SU-DHL-6 (cell line): ENCODE results near the gene FREY1.

Experiments
- H2AFZ ChIP-seq: fragments of 200-600 bp; sonication (generic); 2 replicates; pipeline ENCODE4 v1.6.1; 2014; ENCODE audit warnings: low read depth, mild to moderate bottlenecking, moderate library complexity, mixed read lengths, antibody characterized with exemption, low read length; ENCODE audit not compliant: severe bottlenecking
- H3F3A ChIP-seq: fragments of 200-600 bp; shearing (Covaris generic); 2 replicates; pipeline ENCODE4 v1.6.0; 2016; ENCODE audit warnings: antibody characterized with exemption, mild to moderate bottlenecking; ENCODE audit not compliant: insufficient read depth
- H3K27ac ChIP-seq: fragments of 200-600 bp; sonication (generic); 2 replicates; pipeline ENCODE4 v1.5.1; 2016; ENCODE audit warnings: low read depth, mild to moderate bottlenecking, low read length, moderate library complexity, mixed read lengths
- H3K27me3 ChIP-seq: fragments of 200-600 bp; sonication (generic), shearing (Covaris generic); 2 replicates; pipeline ENCODE4 v1.6.0; 2014; ENCODE audit warnings: mild to moderate bottlenecking, low read length
- H3K36me3 ChIP-seq: fragments of 200-600 bp; sonication (generic); 2 replicates; pipeline ENCODE4 v1.6.1; 2014; ENCODE audit warnings: mild to moderate bottlenecking, low read length, mixed read lengths
- H3K4me2 ChIP-seq: fragments of 300-600, 200-600 bp; shearing (Covaris generic), sonication (generic); 2 replicates; pipeline ENCODE4 v1.6.0; 2014; ENCODE audit warnings: low read length, low read depth, mild to moderate bottlenecking; ENCODE audit not compliant: poor library complexity, severe bottlenecking
- H3K4me3 ChIP-seq: fragments of 200-600 bp; sonication (generic); 2 replicates; pipeline ENCODE4 v1.5.1; 2014; ENCODE audit warnings: antibody characterized with exemption, low read length, mild to moderate bottlenecking, mixed read lengths; ENCODE audit not compliant: insufficient read depth, poor library complexity, severe bottlenecking
- H3K79me2 ChIP-seq: fragments of 200-600 bp; sonication (generic); 2 replicates; pipeline ENCODE4 v1.6.1; 2014; ENCODE audit warnings: mild to moderate bottlenecking, low read length, moderate library complexity; ENCODE audit not compliant: insufficient read depth
- H3K9ac ChIP-seq: fragments of 200-600 bp; sonication (generic); 2 replicates; pipeline ENCODE4 v1.7.0; 2014; ENCODE audit warnings: mild to moderate bottlenecking, low read length
- H3K9me2 ChIP-seq: fragments of 200-600 bp; sonication (generic); replicated peaks from 2 replicates; pipeline ENCODE4 v1.6.1; 2014; ENCODE audit warnings: low read length; ENCODE audit not compliant: insufficient read depth
- H3K9me3 ChIP-seq: fragments of 200-600 bp; sonication (generic); 2 replicates; pipeline ENCODE4 v1.6.1; 2014; ENCODE audit warnings: low read length, mixed read lengths; ENCODE audit not compliant: insufficient read depth
- H4K20me1 ChIP-seq: fragments of 200-600 bp; sonication (generic); 2 replicates; pipeline ENCODE4 v1.6.1; 2014; ENCODE audit warnings: low read depth, mild to moderate bottlenecking, antibody characterized with exemption, low read length, moderate library complexity, mixed read lengths
- EZH2phosphoT487 ChIP-seq: fragments of 200-600 bp; sonication (generic), shearing (Covaris generic); conservative IDR thresholded peaks from 2 replicates; pipeline ENCODE4 v1.6.1; 2018; ENCODE audit warnings: mild to moderate bottlenecking, antibody characterized with exemption, low read length, moderate library complexity, mixed read lengths
- TF ChIP-seq, protein P1 (sequence below): fragments of 200-600 bp; sonication (generic); IDR thresholded peaks from one replicate; pipeline ENCODE4 v1.5.1; 2017; ENCODE audit warnings: antibody characterized with exemption, mild to moderate bottlenecking, low read length, moderate library complexity; ENCODE audit not compliant: insufficient read depth, poor library complexity, severe bottlenecking

Gene FREY1

DNA sequence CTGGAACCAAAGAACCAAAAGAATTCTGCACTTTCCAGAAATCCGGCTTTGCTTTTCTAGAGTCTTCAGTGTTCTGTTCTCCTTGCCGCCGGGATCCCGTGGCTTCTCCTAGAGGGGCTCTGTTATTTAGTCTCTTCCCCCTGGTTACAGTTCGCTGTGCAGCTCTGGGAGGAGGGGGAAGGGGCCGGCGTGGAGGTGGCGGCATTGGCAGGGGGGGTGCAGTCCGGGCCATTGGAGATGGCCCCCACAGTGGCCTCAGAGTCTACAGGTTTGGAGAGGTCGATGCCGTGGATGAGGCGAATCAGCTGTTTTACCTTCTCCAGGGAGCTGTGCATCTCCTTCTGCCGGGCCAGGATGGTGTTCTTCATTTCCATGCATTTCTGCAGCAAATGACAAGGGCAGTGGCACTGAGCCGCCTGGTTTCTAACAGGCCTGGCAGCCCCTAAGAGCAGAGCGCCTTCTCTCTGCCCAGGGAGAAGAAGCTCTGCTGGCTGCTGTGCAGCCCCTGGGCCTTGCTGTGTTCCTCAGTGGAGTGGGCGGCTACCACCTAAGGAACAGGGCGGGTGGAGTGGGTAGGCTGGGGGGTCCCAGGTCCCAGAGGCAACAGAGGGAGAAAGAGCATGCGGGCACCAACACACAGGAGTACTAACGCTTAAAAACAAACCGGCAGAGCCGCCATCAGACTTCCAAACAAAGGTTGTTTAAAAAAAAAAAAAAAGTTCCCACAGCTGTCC is 26.9 kb upstream of the FREY1 start:
- no peaks in the 10 kb centered on the region for H3K9me3 ChIP-seq
- TF ChIP-seq, protein P1, sequence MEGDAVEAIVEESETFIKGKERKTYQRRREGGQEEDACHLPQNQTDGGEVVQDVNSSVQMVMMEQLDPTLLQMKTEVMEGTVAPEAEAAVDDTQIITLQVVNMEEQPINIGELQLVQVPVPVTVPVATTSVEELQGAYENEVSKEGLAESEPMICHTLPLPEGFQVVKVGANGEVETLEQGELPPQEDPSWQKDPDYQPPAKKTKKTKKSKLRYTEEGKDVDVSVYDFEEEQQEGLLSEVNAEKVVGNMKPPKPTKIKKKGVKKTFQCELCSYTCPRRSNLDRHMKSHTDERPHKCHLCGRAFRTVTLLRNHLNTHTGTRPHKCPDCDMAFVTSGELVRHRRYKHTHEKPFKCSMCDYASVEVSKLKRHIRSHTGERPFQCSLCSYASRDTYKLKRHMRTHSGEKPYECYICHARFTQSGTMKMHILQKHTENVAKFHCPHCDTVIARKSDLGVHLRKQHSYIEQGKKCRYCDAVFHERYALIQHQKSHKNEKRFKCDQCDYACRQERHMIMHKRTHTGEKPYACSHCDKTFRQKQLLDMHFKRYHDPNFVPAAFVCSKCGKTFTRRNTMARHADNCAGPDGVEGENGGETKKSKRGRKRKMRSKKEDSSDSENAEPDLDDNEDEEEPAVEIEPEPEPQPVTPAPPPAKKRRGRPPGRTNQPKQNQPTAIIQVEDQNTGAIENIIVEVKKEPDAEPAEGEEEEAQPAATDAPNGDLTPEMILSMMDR, result no peak
- no peak for TF ChIP-seq EZH2phosphoT487
- H3F3A ChIP-seq, result peaks cover 46% of the 10 kb centered on the region
- 0 out of 2 replicates have a peak, but pooled peaks cover 9% of the 10 kb centered on the region for H3K79me2 ChIP-seq
- peak overlapping the region; percentile 89 for H3K27ac ChIP-seq
- H3K27me3 ChIP-seq, result no peaks in the 10 kb centered on the region
- no peaks in the 10 kb centered on the region for H3K9me2 ChIP-seq
- peak overlapping the region; percentile 62 for H3K9ac ChIP-seq
- peak overlapping the region; percentile 93 for H3K4me2 ChIP-seq
- no peaks in the 10 kb centered on the region for H3K36me3 ChIP-seq
- H4K20me1 ChIP-seq, result no peaks in the 10 kb centered on the region
- no peak overlapping the region for H2AFZ ChIP-seq
- H3K4me3 ChIP-seq, result peak overlapping the region; percentile 78

DNA sequence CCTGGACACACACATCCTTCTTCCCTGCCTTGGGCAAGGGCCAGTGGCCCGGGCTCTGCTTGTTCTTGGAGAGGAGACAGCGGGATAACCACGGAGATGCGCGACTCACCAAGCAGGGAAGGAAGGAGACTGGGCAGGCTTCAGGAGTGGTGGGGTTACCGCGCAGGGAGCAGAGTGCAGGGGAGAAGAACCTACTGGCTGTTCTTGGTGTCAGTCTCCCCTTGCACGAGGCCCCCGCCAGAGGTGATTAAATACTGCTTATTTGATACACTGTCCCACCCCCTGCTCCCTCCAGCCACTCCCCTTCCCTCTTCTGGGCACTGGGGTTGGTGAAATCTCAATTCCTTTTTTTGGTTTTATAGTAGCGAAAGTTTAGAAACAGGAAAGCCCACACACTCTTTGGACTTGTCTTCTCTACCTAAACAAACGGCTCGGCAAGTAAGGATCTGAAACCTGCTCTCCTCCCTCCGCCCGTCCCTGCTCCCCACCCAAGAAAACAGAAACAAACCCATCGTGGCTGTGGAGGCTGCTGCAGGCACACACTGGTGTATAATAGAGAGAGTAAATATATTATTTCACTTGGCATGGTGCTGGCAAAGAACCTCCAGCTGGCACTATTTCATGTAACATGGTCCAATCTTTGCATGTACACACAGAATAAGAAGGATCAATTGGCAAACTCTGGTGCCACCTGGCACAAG is 26.2 kb upstream of the FREY1 start:
- Histone ChIP-seq H3K27ac (peak overlapping the region; percentile 89), H3K4me3 (peak overlapping the region; percentile 78), H2AFZ (peak overlapping the region; percentile 24), H3F3A (peaks cover 44% of the 10 kb centered on the region), H3K27me3 (no peaks in the 10 kb centered on the region), H3K79me2 (0 out of 2 replicates have a peak, but pooled peaks cover 9% of the 10 kb centered on the region), H4K20me1 (no peaks in the 10 kb centered on the region), H3K9ac (peak overlapping the region; percentile 62), H3K4me2 (peak overlapping the region; percentile 93), H3K9me2 (no peaks in the 10 kb centered on the region), H3K9me3 (no peaks in the 10 kb centered on the region), H3K36me3 (no peaks in the 10 kb centered on the region)
- TF ChIP-seq EZH2phosphoT487, result no peak
- TF ChIP-seq, protein P1, result no peak

DNA sequence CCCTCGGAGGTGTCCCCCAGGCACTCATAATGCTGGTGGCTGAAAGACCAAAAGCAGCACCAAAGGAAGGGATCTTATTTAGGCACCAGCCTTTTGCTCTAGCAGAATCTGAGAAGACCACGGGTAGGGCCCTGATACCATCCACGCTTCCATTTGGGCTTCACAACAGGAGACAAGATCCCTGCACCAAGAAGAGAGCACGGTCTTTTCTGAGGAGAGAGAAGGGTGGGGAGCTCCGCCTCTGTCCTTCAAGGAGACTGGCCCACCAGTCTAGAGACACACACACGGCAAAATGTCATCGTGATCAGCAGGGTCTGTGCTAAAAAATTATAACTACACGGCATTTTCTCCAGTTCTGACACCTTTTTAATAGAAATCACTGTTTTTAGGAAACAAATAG is 25.1 kb upstream of the FREY1 start:
- TF ChIP-seq, protein P1, result no peak
- no peak for TF ChIP-seq EZH2phosphoT487
- Histone ChIP-seq H3K4me3 (peak overlapping the region; percentile 78), H3K9me2 (no peaks in the 10 kb centered on the region), H3K27ac (peak overlapping the region; percentile 89), H3K9me3 (no peaks in the 10 kb centered on the region), H3K9ac (peak overlapping the region; percentile 62), H3K79me2 (0 out of 2 replicates have a peak, but pooled peaks cover 9% of the 10 kb centered on the region), H2AFZ (no peak overlapping the region), H3K36me3 (no peaks in the 10 kb centered on the region), H4K20me1 (no peaks in the 10 kb centered on the region), H3K27me3 (no peaks in the 10 kb centered on the region), H3F3A (peaks cover 44% of the 10 kb centered on the region), H3K4me2 (peak overlapping the region; percentile 93)
